Measurements from ENCODE around the gene NT5C3B.
A peak's percentile ranks its signal among the peaks of the same experiment; 100 is the strongest.

The NT5C3B gene

GRCh38 chr17:41784207-41784744, 51.8 kb downstream of the NT5C3B start (continued):
- TF ChIP-seq PATZ1 (tag by site-specific recombination; IDR thresholded peaks at IDR 0.05) (peak; percentile 76), ZIC2 (tag by site-specific recombination; IDR thresholded peaks at IDR 0.05) (no peak), ZNF830 (tag by site-specific recombination; IDR thresholded peaks at IDR 0.05; ENCODE audit: low read depth) (no peak), GLIS1 (tag by site-specific recombination; IDR thresholded peaks at IDR 0.05) (peak; percentile 30), ZNF660 (tag by site-specific recombination; IDR thresholded peaks at IDR 0.05) (no peak), ZNF548 (tag by site-specific recombination; IDR thresholded peaks at IDR 0.05) (no peak), ZNF596 (tag by site-specific recombination; IDR thresholded peaks at IDR 0.05) (no peak), KLF1 (tag by site-specific recombination; IDR thresholded peaks at IDR 0.05) (0 out of 2 replicates have a peak, but pooled peaks have one; percentile 9), ZBTB17 (tag by site-specific recombination; IDR thresholded peaks at IDR 0.05) (peak; percentile 58), KLF8 (tag by site-specific recombination; IDR thresholded peaks at IDR 0.05) (0 out of 2 replicates have a peak, but pooled peaks have one; percentile 17), KLF9 (tag by site-specific recombination; IDR thresholded peaks at IDR 0.05; ENCODE audit: low read depth) (no peak), REST (tag by site-specific recombination; IDR thresholded peaks at IDR 0.05) (no peak), GLIS2 (tag by site-specific recombination; IDR thresholded peaks at IDR 0.05) (peak; percentile 46), PRDM10 (tag by site-specific recombination; IDR thresholded peaks at IDR 0.05) (peak; percentile 93), SP7 (tag by site-specific recombination; IDR thresholded peaks at IDR 0.05) (peak; percentile 92), SCRT1 (tag by site-specific recombination; IDR thresholded peaks at IDR 0.05; ENCODE audit: borderline replicate concordance) (no peak), ZNF843 (tag by site-specific recombination; IDR thresholded peaks at IDR 0.05) (0 out of 2 replicates have a peak, but pooled peaks have one; percentile 49)

- TF ChIP-seq ZNF37A (tag by site-specific recombination; IDR thresholded peaks at IDR 0.05), result no peak
- TF ChIP-seq ZNF341 (tag by site-specific recombination; IDR thresholded peaks at IDR 0.05; ENCODE audit: low read depth), result peak; percentile 45; the same call in 1 of the 2 replicates
- no peak for TF ChIP-seq ZNF335 (tag by site-specific recombination; conservative IDR thresholded peaks at IDR 0.05)
- no peak for TF ChIP-seq KLF1 (tag by site-specific recombination; IDR thresholded peaks at IDR 0.05)
- 0 out of 2 replicates have a peak, but pooled peaks have one; percentile 44 for TF ChIP-seq ZNF600 (tag by site-specific recombination; IDR thresholded peaks at IDR 0.05)
- Histone ChIP-seq H3K9me3 (ENCODE audit: control insufficient read depth, insufficient read depth, low read depth, low read length) (no peaks in the 10 kb centered on the region), H3K27ac (ENCODE audit: extremely low read depth, low read depth, low read length) (no peak overlapping the region), H3K36me3 (ENCODE audit: control insufficient read depth in 2 of 2, insufficient read depth in 1 of 2, low read length in 2 of 2) (peaks cover 0 to 8% of the 10 kb centered on the region in 2 experiments; a peak in 2 of 3 replicates), H3K4me3 (ENCODE audit: low read depth, low read length) (no peak overlapping the region), H3K4me1 (ENCODE audit: control insufficient read depth, insufficient read depth, low read length) (peaks cover 20% of the 10 kb centered on the region)
- ChIA-PET POLR2A (interaction anchor here (1.6 kb wide), 1 partner anchor 12 kb away, joined by 5 read pairs; no protein-coding TSS in a partner anchor), CTCF (interaction anchor here (0.6 to 0.7 kb wide), 2 partner anchors 34 to 146 kb away, joined by 3 read pairs; no protein-coding TSS in a partner anchor)
Measured at GRCh38 chr17:41782142-41782541, 53.9 kb downstream of the NT5C3B start.
